WTC11 (cell line): ENCODE results near the gene RNF4.

Source experiments
- CTCF ChIP-seq: fragments of 200-600 bp; IDR thresholded peaks from 2 replicates; pipeline ENCODE4 v1.8.0; 2022; ENCODE audit warnings: antibody characterized with exemption
- TP53 ChIP-seq: sonication (generic); formaldehyde crosslinking; IDR thresholded peaks from 2 replicates; pipeline ENCODE4 v1.8.1; 2023; ENCODE audit warnings: mild to moderate bottlenecking, missing genetic modification reagents

- TF ChIP-seq CTCF, result no peak
- TF ChIP-seq TP53 (CRISPR knock-in tag), result no peak
These were observed 20.3 kb downstream of the RNF4 start for GRCh38 chr4:2489081-2489805.
